IMR-90 (cell line): Measurements from ENCODE around the gene MINDY2. TPM values are rescaled to one million over a fixed set of nuclear protein-coding genes. Genes with fewer than 3 reads are reported as not detected.
"Not testable (repeated sequence)": the region's sequence is repeated elsewhere in the genome, so short reads cannot be mapped to it uniquely, and the experiment has no call there.

Experiments used
- ATAC-seq: fragments of 200-7000 bp; cut with Tn5 transposase; 2 replicates; pipeline ENCODE4 v1.9.1; 2020; ENCODE audit warnings: low read depth, mild to moderate bottlenecking, moderate library complexity
- BruUV-seq: library from RNA; stranded (reverse); fragments of 400-500 nt; replicated peaks from 2 replicates; lab custom pipeline; 2021; lab: Mats Ljungman, UMichigan
- CTCF ChIA-PET: fragments of 300-600 bp; formaldehyde crosslinking; extraction: SDS; loops from one replicate; lab custom pipeline; 2021; ENCODE audit warnings: antibody characterized with exemption; lab: Yijun Ruan, JAX
- POLR2A ChIA-PET: fragments of 300-600 bp; sonication (Branson Sonifier 250); formaldehyde crosslinking; loops from one replicate; lab custom pipeline; 2022; ENCODE audit warnings: antibody characterized with exemption; ENCODE audit not compliant: unreplicated experiment; lab: Charles Lee
- DNase-seq: peaks from one replicate; pipeline ENCODE4 v3.0.0; 2013
- H2AFZ ChIP-seq: replicated peaks from 2 replicates; pipeline ENCODE3; 2013; ENCODE audit warnings: low read length, mild to moderate bottlenecking; ENCODE audit not compliant: poor library complexity
- H2AK5ac ChIP-seq: 2 replicates; pipeline ENCODE4 v1.6.1; 2013; ENCODE audit warnings: low read depth, low read length, inconsistent platforms
- H2AK9ac ChIP-seq: replicated peaks from 2 replicates; pipeline ENCODE3; 2013; ENCODE audit warnings: mild to moderate bottlenecking, low read depth, low read length, moderate library complexity; ENCODE audit not compliant: poor library complexity
- H2BK120ac ChIP-seq: 2 replicates; pipeline ENCODE4 v1.6.1; 2013; ENCODE audit warnings: low read depth, low read length, inconsistent platforms
- H2BK15ac ChIP-seq: 3 replicates; pipeline ENCODE4 v1.6.1; 2013; ENCODE audit warnings: low read depth, low read length, inconsistent platforms
- H2BK20ac ChIP-seq: 2 replicates; pipeline ENCODE4 v1.6.1; 2013; ENCODE audit warnings: low read depth, mild to moderate bottlenecking, inconsistent platforms, low read length, moderate library complexity
- H2BK5ac ChIP-seq: 2 replicates; pipeline ENCODE4 v1.6.1; 2013; ENCODE audit warnings: mild to moderate bottlenecking, low read depth, low read length, inconsistent platforms; ENCODE audit not compliant: poor library complexity, severe bottlenecking
- H3K14ac ChIP-seq: replicated peaks from 2 replicates; pipeline ENCODE4 v1.6.1; 2013; ENCODE audit warnings: low read depth, low read length, inconsistent platforms
- H3K18ac ChIP-seq: 2 replicates; pipeline ENCODE4 v1.6.1; 2013; ENCODE audit warnings: low read depth, low read length, control low read depth
- H3K23ac ChIP-seq: 2 replicates; pipeline ENCODE4 v1.6.1; 2013; ENCODE audit warnings: low read depth, low read length, inconsistent platforms
- H3K27ac ChIP-seq: 2 replicates; pipeline ENCODE4 v1.5.1; 2013; ENCODE audit warnings: mild to moderate bottlenecking, control low read depth, low read length; ENCODE audit not compliant: insufficient read depth
- H3K27me3 ChIP-seq: 2 replicates; pipeline ENCODE4 v1.6.1; 2013; ENCODE audit warnings: low read length; ENCODE audit not compliant: control insufficient read depth, insufficient read depth
- H3K36me3 ChIP-seq: 2 replicates; pipeline ENCODE4 v1.6.1; 2013; ENCODE audit warnings: low read length, mixed read lengths; ENCODE audit not compliant: control insufficient read depth, insufficient read depth
- H3K4ac ChIP-seq: 2 replicates; pipeline ENCODE4 v1.6.1; 2013; ENCODE audit warnings: low read depth, low read length, inconsistent platforms
- H3K4me1 ChIP-seq: 2 replicates; pipeline ENCODE4 v1.6.1; 2013; ENCODE audit warnings: low read length, mixed read lengths; ENCODE audit not compliant: control insufficient read depth, insufficient read depth
- H3K4me2 ChIP-seq: 2 replicates; pipeline ENCODE4 v1.6.1; 2013; ENCODE audit warnings: low read depth, mild to moderate bottlenecking, control low read depth, low read length, moderate library complexity
- H3K4me3 ChIP-seq: 2 replicates; pipeline ENCODE4 v1.5.1; 2013; ENCODE audit warnings: low read depth, mild to moderate bottlenecking, control low read depth, low read length, moderate library complexity; ENCODE audit not compliant: insufficient read depth
- H3K56ac ChIP-seq: 2 replicates; pipeline ENCODE4 v1.6.1; 2013; ENCODE audit warnings: low read length, inconsistent platforms; ENCODE audit not compliant: insufficient read depth; ENCODE audit errors: extremely low read depth
- H3K79me1 ChIP-seq, 2 experiments: 2 replicates each; pipeline ENCODE4 v1.6.1; 2013; ENCODE audit warnings: low read length in 2 of 2, inconsistent platforms in 1 of 2, low read depth in 1 of 2
- H3K9ac ChIP-seq: 2 replicates; pipeline ENCODE4 v1.6.1; 2013; ENCODE audit warnings: low read depth, low read length, control low read depth
- H3K9me1 ChIP-seq: 2 replicates; pipeline ENCODE4 v1.6.1; 2013; ENCODE audit warnings: low read length, inconsistent platforms; ENCODE audit not compliant: insufficient read depth
- H3K9me3 ChIP-seq: 2 replicates; pipeline ENCODE4 v1.6.1; 2013; ENCODE audit warnings: low read length; ENCODE audit not compliant: control insufficient read depth, insufficient read depth
- H4K20me1 ChIP-seq: 2 replicates; pipeline ENCODE4 v1.6.1; 2013; ENCODE audit warnings: low read length, inconsistent platforms; ENCODE audit not compliant: insufficient read depth
- H4K5ac ChIP-seq: 2 replicates; pipeline ENCODE4 v1.6.1; 2013; ENCODE audit warnings: mild to moderate bottlenecking, low read depth, low read length, control low read depth
- H4K8ac ChIP-seq, 2 experiments: 2 replicates each; pipeline ENCODE4 v1.6.1; 2013; ENCODE audit warnings: low read depth in 2 of 2, low read length in 2 of 2, control low read depth in 1 of 2, inconsistent platforms in 1 of 2
- H4K91ac ChIP-seq: 2 replicates; pipeline ENCODE4 v1.6.1; 2013; ENCODE audit warnings: low read depth, low read length, inconsistent platforms; ENCODE audit not compliant: insufficient read depth
- CEBPB ChIP-seq: IDR thresholded peaks from 2 replicates; pipeline ENCODE4 v1.6.1; 2012; ENCODE audit warnings: low read depth, low read length, improper control_type of control experiment
- WGBS, 2 experiments: methylation state at CpG; one replicate each; pipeline versions ENCODE4 v1.1.5 to v1.1.7; 2013; ENCODE audit warnings: missing lambda C conversion rate in 2 of 2; ENCODE audit not compliant: insufficient read length in 1 of 2; ENCODE audit errors: extremely low coverage in 2 of 2; 5-methylcytosine and 5-hydroxymethylcytosine counted together
- dilution Hi-C: fragments of 300-500 bp; cut with HindIII; formaldehyde crosslinking; loops from one replicate; pipeline ENCODE4 v1.14.3; 2018; ENCODE audit warnings: low sequenced_read_pairs; ENCODE audit not compliant: unreplicated experiment
- in situ Hi-C: fragments of 300-500 bp; cut with MboI; formaldehyde crosslinking; loops from 3 replicates; pipeline ENCODE4 v1.14.3; 2019; ENCODE audit warnings: low sequenced_read_pairs, inconsistent platforms, mixed read lengths
- intact Hi-C: fragments of 100-400 bp; cut with micrococcal nuclease; formaldehyde crosslinking; loops from 2 replicates; pipeline ENCODE4 v1.10.0; 2022
- polyA plus RNA-seq, 3 experiments: library from polyadenylated mRNA; depleted of rRNA; stranded (reverse); fragments of >200 nt; gene quantifications; 2 replicates each; pipeline ENCODE4 v1.2.3, GENCODE V29; 2012; ENCODE audit warnings: low replicate concordance in 1 of 3
- total RNA-seq: library from RNA; depleted of rRNA; stranded (reverse); fragments of >200 nt; gene quantifications from 2 replicates; pipeline ENCODE4 v1.2.3, GENCODE V29; 2012
- TF ChIP-seq, protein P1 (sequence below): fragments of 150-350 bp; IDR thresholded peaks from 2 replicates; pipeline ENCODE4 v1.6.1; 2017; ENCODE audit warnings: mild to moderate bottlenecking, antibody characterized with exemption, low read length, low read depth

Gene MINDY2
- total and polyA plus RNA-seq, 2 of the 4 experiments (the other 2 are of a cell fraction), result 4.0 to 9.3 TPM

DNA sequence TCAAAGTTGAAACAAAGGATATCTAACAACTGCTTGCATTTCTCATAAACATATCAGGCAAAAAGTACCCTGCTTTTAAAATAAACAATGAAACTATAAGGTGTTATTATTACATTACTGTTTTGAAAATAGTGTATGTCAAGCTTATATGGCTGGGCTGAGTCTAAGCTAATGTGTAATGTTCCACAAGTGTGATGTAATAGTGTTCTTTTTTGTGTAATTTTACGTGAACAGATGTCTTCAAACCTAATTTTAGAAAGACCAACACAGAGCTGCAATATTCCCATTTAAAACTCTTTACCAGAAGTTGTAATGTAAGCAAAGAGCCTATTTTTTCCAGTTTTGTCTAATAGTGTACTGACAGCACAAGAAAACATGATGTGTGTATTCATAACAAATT, 34.0 kb downstream of the MINDY2 start:
- no peaks in the 10 kb centered on the region for H3K4me1 ChIP-seq
- H2AK5ac ChIP-seq, result no peak overlapping the region
- no peak overlapping the region for H4K8ac ChIP-seq
- peaks cover 6 to 16% of the 10 kb centered on the region in 2 experiments for H3K79me1 ChIP-seq
- no peak overlapping the region for H2BK120ac ChIP-seq
- H4K91ac ChIP-seq, result no peak overlapping the region
- no peaks in the 10 kb centered on the region for H3K9me3 ChIP-seq
- no peak overlapping the region for H3K27ac ChIP-seq
- no peaks in the 10 kb centered on the region for H4K20me1 ChIP-seq
- WGBS, 2 experiments, result no CpG with 5 or more reads among the region's 1 CpG
- ChIA-PET CTCF (interaction anchor here (0.5 to 0.7 kb wide), 2 partner anchors 24 to 464 kb away, joined by 3 to 4 read pairs; no protein-coding TSS in a partner anchor), POLR2A (no interaction called here)
- no peak overlapping the region for H4K5ac ChIP-seq
- H3K4me2 ChIP-seq, result no peak overlapping the region
- H2BK5ac ChIP-seq, result no peak overlapping the region
- intact Hi-C loops, result no loop called here
- H3K18ac ChIP-seq, result no peak overlapping the region
- peaks cover 10% of the 10 kb centered on the region; the same call in 1 of the 2 replicates for H3K36me3 ChIP-seq
- in situ Hi-C loops, result no loop called here
- no peaks in the 10 kb centered on the region for H3K9me1 ChIP-seq
- TF ChIP-seq CEBPB, result peak; percentile 54; the same call in 1 of the 2 replicates
- TF ChIP-seq, protein P1, sequence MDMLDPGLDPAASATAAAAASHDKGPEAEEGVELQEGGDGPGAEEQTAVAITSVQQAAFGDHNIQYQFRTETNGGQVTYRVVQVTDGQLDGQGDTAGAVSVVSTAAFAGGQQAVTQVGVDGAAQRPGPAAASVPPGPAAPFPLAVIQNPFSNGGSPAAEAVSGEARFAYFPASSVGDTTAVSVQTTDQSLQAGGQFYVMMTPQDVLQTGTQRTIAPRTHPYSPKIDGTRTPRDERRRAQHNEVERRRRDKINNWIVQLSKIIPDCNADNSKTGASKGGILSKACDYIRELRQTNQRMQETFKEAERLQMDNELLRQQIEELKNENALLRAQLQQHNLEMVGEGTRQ, result no peak
- no peak for ATAC-seq
- BruUV-seq, result no TSS peak
- H3K14ac ChIP-seq, result no peak overlapping the region
- H3K23ac ChIP-seq, result no peak overlapping the region
- H3K56ac ChIP-seq, result no peak overlapping the region
- no peak overlapping the region for H3K9ac ChIP-seq
- H3K27me3 ChIP-seq, result no peaks in the 10 kb centered on the region
- H2BK20ac ChIP-seq, result no peak overlapping the region
- dilution Hi-C loops, result no loop called here
- H2AFZ ChIP-seq, result no peak overlapping the region
- H3K4me3 ChIP-seq, result no peak overlapping the region
- DNase-seq, result peak; percentile 23
- H2BK15ac ChIP-seq, result no peak overlapping the region
- no peak overlapping the region for H2AK9ac ChIP-seq
- no peak overlapping the region for H3K4ac ChIP-seq

DNA sequence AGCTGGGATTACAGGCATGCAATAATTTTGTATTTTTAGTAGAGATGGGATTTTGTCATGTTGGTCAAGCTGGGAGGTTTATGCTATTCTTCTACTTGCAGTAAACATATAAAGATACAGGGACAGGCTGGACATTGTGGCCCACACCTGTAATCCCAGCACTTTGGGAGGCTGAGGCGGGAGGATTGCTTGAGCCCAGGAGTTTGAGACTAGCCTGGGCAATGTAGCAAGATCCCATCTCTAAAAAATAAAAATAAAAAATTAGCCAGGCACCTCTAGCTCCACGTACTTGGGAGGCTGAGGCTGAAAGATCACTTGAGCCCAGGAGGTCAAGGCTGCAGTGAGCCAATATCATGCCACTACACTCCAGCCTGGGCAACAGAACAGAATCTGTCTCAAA, 52.2 kb downstream of the MINDY2 start:
- WGBS, 2 experiments, result no CpG with 5 or more reads among the region's 2 CpGs
- H3K9me1 ChIP-seq, H2AFZ ChIP-seq, BruUV-seq, H3K23ac ChIP-seq, H3K4me1 ChIP-seq, H3K27me3 ChIP-seq, H3K27ac ChIP-seq, dilution Hi-C loops, H3K18ac ChIP-seq, H2AK5ac ChIP-seq, H4K5ac ChIP-seq, H2BK120ac ChIP-seq, H3K4ac ChIP-seq, H4K8ac ChIP-seq, ATAC-seq, POLR2A ChIA-PET, DNase-seq, H2BK5ac ChIP-seq, H2BK15ac ChIP-seq, H4K20me1 ChIP-seq, H2AK9ac ChIP-seq, in situ Hi-C loops, H3K56ac ChIP-seq, H3K14ac ChIP-seq, H4K91ac ChIP-seq, H3K4me2 ChIP-seq, H3K9ac ChIP-seq, H3K9me3 ChIP-seq, intact Hi-C loops, H2BK20ac ChIP-seq, H3K4me3 ChIP-seq: not testable (repeated sequence)
- Histone ChIP-seq H3K36me3 (peaks cover 25% of the 10 kb centered on the region), H3K79me1 (peaks cover 6 to 12% of the 10 kb centered on the region in 2 experiments; a peak in 2 of 4 replicates)
- CTCF ChIA-PET, result interaction anchor here (0.6 kb wide), 1 partner anchor 10 kb away, joined by 4 read pairs; no protein-coding TSS in a partner anchor
